ENCODE data around the gene TMEM91. TPM values are rescaled to one million over a fixed set of nuclear protein-coding genes. Genes with fewer than 3 reads are reported as not detected.

The TMEM91 gene
- total RNA-seq, 1 experiment from 2014 or later: 5.3 TPM

GRCh38 chr19:41411968-41412265 lies 35.6 kb downstream of the TMEM91 start:
- no peak for TF ChIP-seq ZNF396 (CRISPR knock-in tag; IDR thresholded peaks at IDR 0.05; ENCODE audit: borderline replicate concordance)
- no peak for TF ChIP-seq OVOL2 (CRISPR knock-in tag; IDR thresholded peaks at IDR 0.05; ENCODE audit: borderline replicate concordance)
- no peak for TF ChIP-seq ZNF138 (CRISPR knock-in tag; conservative IDR thresholded peaks at IDR 0.05)
- TF ChIP-seq CREM (CRISPR knock-in tag; IDR thresholded peaks at IDR 0.05): no peak
- no peak for TF ChIP-seq USF1 (CRISPR knock-in tag; IDR thresholded peaks at IDR 0.05)
- TF ChIP-seq E2F5 (CRISPR knock-in tag; IDR thresholded peaks at IDR 0.05): no peak
- TF ChIP-seq MLX (CRISPR knock-in tag; IDR thresholded peaks at IDR 0.05): no peak
- TF ChIP-seq ZNF317 (CRISPR knock-in tag; IDR thresholded peaks at IDR 0.05; ENCODE audit: borderline replicate concordance, low read depth): no peak
- TF ChIP-seq ZNF423 (CRISPR knock-in tag; IDR thresholded peaks at IDR 0.05): no peak
- no peak overlapping the region for H3K4me3 Mint-ChIP-seq
- no peak for DNase-seq (ENCODE audit: low spot score)
- ChIA-PET POLR2A (no interaction called here), CTCF (no interaction called here)
- no peak for ATAC-seq
- no peaks in the 10 kb centered on the region; the same call in 1 of the 2 replicates for H3K36me3 Mint-ChIP-seq
- peaks cover 12% of the 10 kb centered on the region for H3K4me1 Mint-ChIP-seq
- no peaks in the 10 kb centered on the region for H3K9me3 Mint-ChIP-seq
- H3K27me3 Mint-ChIP-seq (ENCODE audit: low read depth): no peaks in the 10 kb centered on the region; the same call in 1 of the 2 replicates
- H3K27ac Mint-ChIP-seq: peak overlapping the region; percentile 29; the same call in 1 of the 2 replicates

GRCh38 chr19:41412953-41413352 lies 36.6 kb downstream of the TMEM91 start:
- DNase-seq (ENCODE audit: low spot score) (no peak), ATAC-seq (no peak)
- 0 out of 2 replicates have a peak, but pooled peaks cover 3% of the 10 kb centered on the region for H3K4me1 Mint-ChIP-seq
- H3K27me3 Mint-ChIP-seq (ENCODE audit: low read depth): no peaks in the 10 kb centered on the region; the same call in 1 of the 2 replicates
- no peak overlapping the region for H3K4me3 Mint-ChIP-seq
- POLR2A ChIA-PET: no interaction called here
- H3K27ac Mint-ChIP-seq: no peak overlapping the region
- CTCF ChIA-PET: no interaction called here
- H3K36me3 Mint-ChIP-seq: no peaks in the 10 kb centered on the region; the same call in 1 of the 2 replicates
- no peaks in the 10 kb centered on the region for H3K9me3 Mint-ChIP-seq
- TF ChIP-seq NR2C2 (CRISPR knock-in tag; IDR thresholded peaks at IDR 0.05) (no peak), NFE2L1 (CRISPR knock-in tag; IDR thresholded peaks at IDR 0.05) (no peak), CREM (CRISPR knock-in tag; IDR thresholded peaks at IDR 0.05) (no peak), RORB (CRISPR knock-in tag; IDR thresholded peaks at IDR 0.05) (no peak), HMGXB4 (CRISPR knock-in tag; IDR thresholded peaks at IDR 0.05) (no peak), ATF2 (CRISPR knock-in tag; IDR thresholded peaks at IDR 0.05; ENCODE audit: borderline replicate concordance, low read depth) (no peak), ESRRA (CRISPR knock-in tag; IDR thresholded peaks at IDR 0.05; ENCODE audit: borderline replicate concordance) (no peak), ZNF532 (CRISPR knock-in tag; IDR thresholded peaks at IDR 0.05; ENCODE audit: borderline replicate concordance) (no peak), ATF3 (CRISPR knock-in tag; conservative IDR thresholded peaks at IDR 0.05) (no peak), ERG (CRISPR knock-in tag; IDR thresholded peaks at IDR 0.05) (no peak)

Data from WTC11 (cell line).